Esophagus muscularis mucosa (tissue), 3 donors: Measurements from ENCODE around the gene C6orf136.

Experiments
- POLR2A ChIP-seq: fragments of 450-650 bp; IDR thresholded peaks from one replicate; pipeline ENCODE4 v1.6.1; 2017; ENCODE audit warnings: antibody characterized with exemption, moderate library complexity, mild to moderate bottlenecking, low read depth
- POLR2AphosphoS5 ChIP-seq, 2 donors: sonication (generic); formaldehyde crosslinking; IDR thresholded peaks; one replicate each; pipeline ENCODE4 v1.6.1; 2017; ENCODE audit warnings: antibody characterized with exemption in 2 of 2
- TF ChIP-seq, protein P1 (sequence below), 3 experiments: fragments of 200-600 bp in 2 of 3; fragments of 450-650 bp in 1 of 3; sonication (generic) in 2 of 3; IDR thresholded peaks; one replicate each; pipeline ENCODE4 v1.5.1; 2017 to 2019; ENCODE audit warnings: antibody characterized with exemption in 3 of 3, mild to moderate bottlenecking in 2 of 3, moderate library complexity in 1 of 3

DNA sequence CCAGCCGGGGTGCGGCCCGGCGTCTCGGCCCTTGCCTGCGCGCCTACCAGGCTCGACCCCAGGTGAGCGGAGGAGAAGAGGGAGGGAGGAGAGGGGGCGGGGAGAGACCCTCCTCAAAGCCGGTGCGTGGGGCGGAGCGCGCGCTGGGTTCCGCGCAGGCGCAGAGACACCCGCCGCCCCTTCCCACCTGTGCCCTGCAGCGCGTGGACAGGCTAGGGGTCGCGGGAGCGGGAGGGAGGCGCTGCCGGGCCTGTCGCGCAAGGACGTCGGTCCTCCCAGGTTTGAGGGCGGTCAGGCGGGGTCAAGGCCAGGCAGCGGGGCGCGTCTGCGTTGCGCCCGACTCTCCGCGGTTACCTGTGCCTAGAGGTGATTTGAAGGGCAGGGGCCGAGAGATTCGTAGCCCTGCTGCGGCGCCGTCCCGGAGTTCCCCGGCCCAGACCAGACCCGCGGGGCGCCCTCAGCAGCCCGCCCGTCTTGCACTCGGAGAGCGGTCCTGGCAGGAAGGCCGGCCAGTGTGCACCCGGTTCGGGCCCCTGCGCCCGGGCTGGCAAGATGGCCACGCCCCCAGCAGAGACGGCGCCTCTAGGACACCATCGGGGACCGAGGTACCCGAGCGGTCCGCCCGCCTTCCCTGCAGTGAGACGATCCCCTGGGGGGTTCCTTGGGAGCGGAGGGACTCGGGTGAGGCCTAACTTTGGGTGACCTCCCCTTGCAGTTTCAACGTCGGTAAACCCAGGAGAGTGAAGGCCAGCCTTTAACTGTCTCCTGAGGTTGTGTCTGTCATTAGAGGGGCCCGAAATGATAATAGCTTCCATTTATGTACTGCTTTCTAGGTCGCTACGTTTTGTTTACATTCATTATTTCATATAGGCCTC lies 546 bp downstream of the C6orf136 start:
- TF ChIP-seq, protein P1, sequence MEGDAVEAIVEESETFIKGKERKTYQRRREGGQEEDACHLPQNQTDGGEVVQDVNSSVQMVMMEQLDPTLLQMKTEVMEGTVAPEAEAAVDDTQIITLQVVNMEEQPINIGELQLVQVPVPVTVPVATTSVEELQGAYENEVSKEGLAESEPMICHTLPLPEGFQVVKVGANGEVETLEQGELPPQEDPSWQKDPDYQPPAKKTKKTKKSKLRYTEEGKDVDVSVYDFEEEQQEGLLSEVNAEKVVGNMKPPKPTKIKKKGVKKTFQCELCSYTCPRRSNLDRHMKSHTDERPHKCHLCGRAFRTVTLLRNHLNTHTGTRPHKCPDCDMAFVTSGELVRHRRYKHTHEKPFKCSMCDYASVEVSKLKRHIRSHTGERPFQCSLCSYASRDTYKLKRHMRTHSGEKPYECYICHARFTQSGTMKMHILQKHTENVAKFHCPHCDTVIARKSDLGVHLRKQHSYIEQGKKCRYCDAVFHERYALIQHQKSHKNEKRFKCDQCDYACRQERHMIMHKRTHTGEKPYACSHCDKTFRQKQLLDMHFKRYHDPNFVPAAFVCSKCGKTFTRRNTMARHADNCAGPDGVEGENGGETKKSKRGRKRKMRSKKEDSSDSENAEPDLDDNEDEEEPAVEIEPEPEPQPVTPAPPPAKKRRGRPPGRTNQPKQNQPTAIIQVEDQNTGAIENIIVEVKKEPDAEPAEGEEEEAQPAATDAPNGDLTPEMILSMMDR (IDR thresholded peaks at IDR 0.05), result no peak
- no peak for TF ChIP-seq POLR2A
- TF ChIP-seq POLR2AphosphoS5 (IDR thresholded peaks at IDR 0.05), result peak; percentile 3 to 43
